ENCODE results near the gene STXBP6. TPM values are rescaled to one million over a fixed set of nuclear protein-coding genes. Genes with fewer than 3 reads are reported as not detected.

STXBP6 gene
- total and polyA plus RNA-seq, 2 donors (not counting 3 experiments of a cell fraction or from before 2014, with no cell fraction given), result 0.06 TPM; not detected in 1

DNA sequence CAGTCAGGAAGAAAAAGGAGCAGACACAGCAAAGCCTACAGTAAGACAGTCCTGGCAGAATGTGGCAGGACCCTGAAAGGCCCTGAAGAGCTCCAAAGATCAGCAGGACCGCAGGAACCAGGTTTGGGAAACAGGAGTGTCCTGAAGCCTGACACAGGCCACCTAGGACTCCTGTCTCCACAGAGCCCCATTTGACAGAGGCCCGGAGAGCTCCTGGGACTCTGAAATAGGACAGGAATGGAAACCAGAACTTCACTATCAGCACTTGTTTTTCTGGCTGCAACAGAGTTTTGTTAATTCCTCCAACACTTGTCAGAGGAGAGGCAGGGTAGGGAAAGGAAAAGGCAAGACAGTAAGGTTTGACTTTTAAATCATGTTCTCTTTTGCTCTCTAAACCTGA is 12.9 kb downstream of the STXBP6 start:
- no peak overlapping the region for H2AFZ ChIP-seq (ENCODE audit: low read depth, low read length)
- FAIRE-seq, result no peak
- no peak overlapping the region for H3K4me2 ChIP-seq (ENCODE audit: insufficient read depth, low read length)
- H3K79me2 ChIP-seq (ENCODE audit: control insufficient read depth, insufficient read depth, low read length), result no peaks in the 10 kb centered on the region
- CTCF ChIA-PET, result no interaction called here
- H3K4me1 ChIP-seq (ENCODE audit: control insufficient read depth, extremely low read depth, insufficient read depth, low read length), result no peaks in the 10 kb centered on the region
- no peak overlapping the region for H3K4me3 ChIP-seq (replicated peaks in 1 of 3; ENCODE audit: insufficient read depth in 1 of 3, low read depth in 1 of 3, low read length in 3 of 3)
- H4K20me1 ChIP-seq (replicated peaks; ENCODE audit: control insufficient read depth, extremely low read depth, insufficient read depth, low read length), result no peaks in the 10 kb centered on the region
- no peaks in the 10 kb centered on the region for H3K27me3 ChIP-seq (ENCODE audit: control insufficient read depth in 2 of 2, insufficient read depth in 2 of 2, low read length in 2 of 2)
- DNase-seq (ENCODE audit: low read depth, low spot score), result no peak
- POLR2A ChIA-PET, result no interaction called here
- no TSS peak for BruUV-seq (replicated peaks)
- H3K27ac ChIP-seq (ENCODE audit: insufficient read depth, low read depth, low read length), result no peak overlapping the region
- no peak for TF ChIP-seq MYC (IDR thresholded peaks at IDR 0.05; ENCODE audit: low read depth, low read length)
- intact Hi-C loops (cut with micrococcal nuclease), result no loop called here
- H3K9me1 ChIP-seq (replicated peaks; ENCODE audit: control insufficient read depth, extremely low read depth, insufficient read depth, low read length), result no peaks in the 10 kb centered on the region
- H3K9ac ChIP-seq (replicated peaks; ENCODE audit: extremely low read depth, insufficient read depth, low read length), result no peak overlapping the region
- H3K36me3 ChIP-seq (ENCODE audit: control insufficient read depth in 2 of 2, extremely low read depth in 1 of 2, insufficient read depth in 2 of 2, low read length in 2 of 2), result no peaks in the 10 kb centered on the region
- dilution Hi-C loops (cut with MboI; ENCODE audit: extremely low pct_ligation_motif_present, low sequenced_read_pairs), result no loop called here
- no peaks in the 10 kb centered on the region for H3K9me3 ChIP-seq (replicated peaks; ENCODE audit: control insufficient read depth, insufficient read depth, low read length)

GRCh38 chr14:25034803-25035681 is 14.9 kb downstream of the STXBP6 start:
- dilution Hi-C loops (cut with MboI; ENCODE audit: extremely low pct_ligation_motif_present, low sequenced_read_pairs) (no loop called here), intact Hi-C loops (cut with micrococcal nuclease) (no loop called here)
- no peak for TF ChIP-seq FOS (IDR thresholded peaks at IDR 0.05; ENCODE audit: borderline replicate concordance, insufficient read depth, low read length)
- TF ChIP-seq, protein P1, sequence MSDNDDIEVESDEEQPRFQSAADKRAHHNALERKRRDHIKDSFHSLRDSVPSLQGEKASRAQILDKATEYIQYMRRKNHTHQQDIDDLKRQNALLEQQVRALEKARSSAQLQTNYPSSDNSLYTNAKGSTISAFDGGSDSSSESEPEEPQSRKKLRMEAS (IDR thresholded peaks at IDR 0.05; ENCODE audit: insufficient read depth, insufficient read length), result no peak
- no peak for TF ChIP-seq POLR2A (IDR thresholded peaks at IDR 0.05; ENCODE audit: low read depth, low read length)
- TF ChIP-seq JUN (IDR thresholded peaks at IDR 0.05; ENCODE audit: borderline replicate concordance, insufficient read depth, insufficient read length, low read depth), result no peak
- TF ChIP-seq, protein P2, sequence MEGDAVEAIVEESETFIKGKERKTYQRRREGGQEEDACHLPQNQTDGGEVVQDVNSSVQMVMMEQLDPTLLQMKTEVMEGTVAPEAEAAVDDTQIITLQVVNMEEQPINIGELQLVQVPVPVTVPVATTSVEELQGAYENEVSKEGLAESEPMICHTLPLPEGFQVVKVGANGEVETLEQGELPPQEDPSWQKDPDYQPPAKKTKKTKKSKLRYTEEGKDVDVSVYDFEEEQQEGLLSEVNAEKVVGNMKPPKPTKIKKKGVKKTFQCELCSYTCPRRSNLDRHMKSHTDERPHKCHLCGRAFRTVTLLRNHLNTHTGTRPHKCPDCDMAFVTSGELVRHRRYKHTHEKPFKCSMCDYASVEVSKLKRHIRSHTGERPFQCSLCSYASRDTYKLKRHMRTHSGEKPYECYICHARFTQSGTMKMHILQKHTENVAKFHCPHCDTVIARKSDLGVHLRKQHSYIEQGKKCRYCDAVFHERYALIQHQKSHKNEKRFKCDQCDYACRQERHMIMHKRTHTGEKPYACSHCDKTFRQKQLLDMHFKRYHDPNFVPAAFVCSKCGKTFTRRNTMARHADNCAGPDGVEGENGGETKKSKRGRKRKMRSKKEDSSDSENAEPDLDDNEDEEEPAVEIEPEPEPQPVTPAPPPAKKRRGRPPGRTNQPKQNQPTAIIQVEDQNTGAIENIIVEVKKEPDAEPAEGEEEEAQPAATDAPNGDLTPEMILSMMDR (IDR thresholded peaks at IDR 0.05; ENCODE audit: extremely low read depth in 1 of 2, insufficient read depth in 1 of 2, low read depth in 1 of 2, low read length in 2 of 2), result no peak
- TF ChIP-seq MYC (IDR thresholded peaks at IDR 0.05; ENCODE audit: low read depth, low read length), result no peak
- TF ChIP-seq EZH2 (IDR thresholded peaks at IDR 0.05; ENCODE audit: borderline replicate concordance, low read depth, low read length, severe bottlenecking), result no peak
- no peak for TF ChIP-seq GATA2 (IDR thresholded peaks at IDR 0.05; ENCODE audit: insufficient read depth, insufficient read length, low read depth, low read length)
- no peak for TF ChIP-seq POLR2AphosphoS5 (IDR thresholded peaks at IDR 0.05; ENCODE audit: insufficient read depth, low read depth, low read length)
- CTCF ChIA-PET, result no interaction called here
- no TSS peak for BruUV-seq (replicated peaks)
- Histone ChIP-seq H3K27ac (ENCODE audit: insufficient read depth, low read depth, low read length) (no peak overlapping the region), H3K4me2 (ENCODE audit: insufficient read depth, low read length) (no peak overlapping the region), H3K9me1 (replicated peaks; ENCODE audit: control insufficient read depth, extremely low read depth, insufficient read depth, low read length) (no peaks in the 10 kb centered on the region), H3K4me3 (replicated peaks in 1 of 3; ENCODE audit: insufficient read depth in 1 of 3, low read depth in 1 of 3, low read length in 3 of 3) (no peak overlapping the region), H3K27me3 (ENCODE audit: control insufficient read depth in 2 of 2, insufficient read depth in 2 of 2, low read length in 2 of 2) (no peaks in the 10 kb centered on the region), H3K79me2 (ENCODE audit: control insufficient read depth, insufficient read depth, low read length) (no peaks in the 10 kb centered on the region), H3K36me3 (ENCODE audit: control insufficient read depth in 2 of 2, extremely low read depth in 1 of 2, insufficient read depth in 2 of 2, low read length in 2 of 2) (no peaks in the 10 kb centered on the region), H2AFZ (ENCODE audit: low read depth, low read length) (no peak overlapping the region), H3K4me1 (ENCODE audit: control insufficient read depth, extremely low read depth, insufficient read depth, low read length) (no peaks in the 10 kb centered on the region), H3K9me3 (replicated peaks; ENCODE audit: control insufficient read depth, insufficient read depth, low read length) (no peaks in the 10 kb centered on the region), H4K20me1 (replicated peaks; ENCODE audit: control insufficient read depth, extremely low read depth, insufficient read depth, low read length) (no peaks in the 10 kb centered on the region), H3K9ac (replicated peaks; ENCODE audit: extremely low read depth, insufficient read depth, low read length) (no peak overlapping the region)
- FAIRE-seq (no peak), DNase-seq (ENCODE audit: low read depth, low spot score) (no peak)
- POLR2A ChIA-PET, result no interaction called here

Measured in endothelial cell of umbilical vein (primary cell).